Measurements from ENCODE around the gene PMS2. TPM values are rescaled to one million over a fixed set of nuclear protein-coding genes. Genes with fewer than 3 reads are reported as not detected.

The PMS2 gene
- total and polyA plus RNA-seq, 10 donors = 4.7 to 20.0 (median 14.2) TPM

DNA sequence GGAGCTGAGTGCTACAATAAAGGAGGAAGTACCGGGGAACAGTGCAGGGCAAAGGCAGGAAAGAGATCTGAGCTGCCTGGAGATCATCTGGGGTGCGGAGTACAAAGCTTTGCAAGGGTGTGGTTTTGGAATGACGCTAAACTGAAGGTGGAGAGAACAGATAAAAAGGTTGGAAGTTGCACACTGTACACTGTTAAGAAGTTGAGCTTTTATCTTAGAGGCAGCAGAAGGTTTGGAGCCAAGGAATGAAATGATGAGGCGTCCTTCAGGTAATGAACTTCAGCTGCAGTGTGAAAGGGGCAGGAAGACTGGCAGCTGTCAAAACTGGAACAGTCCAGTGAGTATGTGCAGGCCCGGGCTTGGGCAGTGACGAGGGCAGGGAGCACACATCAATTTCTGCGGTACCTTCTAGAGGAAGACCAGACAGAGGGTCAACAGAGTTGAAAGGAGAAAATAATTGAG, 15.2 kb upstream of the PMS2 start:
- H3K36me3 ChIP-seq = peaks cover 4 to 100% (median 83%) of the 10 kb centered on the region in 6 donors
- intact Hi-C loops (cut with DNase I; ENCODE audit: low total_unique reads) = no loop called here
- H3K4me1 ChIP-seq = peaks cover 15 to 38% (median 21%) of the 10 kb centered on the region in 6 donors
- 69 to 90% (median 84%) methylated on average over 7 of the region's 7 CpGs for WGBS, 5 donors
- no peak for DNase-seq
- TF ChIP-seq POLR2A (IDR thresholded peaks at IDR 0.05) (no peak), POLR2AphosphoS5 (IDR thresholded peaks at IDR 0.05) (no peak)
- H3K4me3 ChIP-seq = no peak overlapping the region
- no peaks in the 10 kb centered on the region for H3K27me3 ChIP-seq (replicated peaks in 1 of 7)
- H3K9me3 ChIP-seq = no peaks in the 10 kb centered on the region
- H3K27ac ChIP-seq = peak overlapping the region in 2 of 8 donors; percentile 30 to 93

DNA sequence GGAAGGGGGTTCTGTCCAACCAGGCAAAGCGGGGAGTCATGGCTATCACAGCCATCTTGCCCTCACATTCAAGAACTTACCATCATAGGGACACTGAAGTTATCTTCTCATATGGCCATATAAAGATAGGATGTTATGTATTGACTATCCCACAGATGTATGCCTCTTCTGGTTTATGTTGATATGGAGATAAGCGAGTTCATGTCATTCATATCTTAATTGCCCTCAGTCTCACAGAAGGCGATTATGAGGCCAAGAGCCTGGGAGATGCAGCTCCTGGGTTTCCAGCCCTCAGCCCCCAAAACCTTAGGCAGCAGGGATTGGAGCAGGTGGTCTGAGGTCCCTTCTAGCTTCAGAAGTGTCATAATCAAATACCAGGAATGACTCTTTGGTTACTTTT, 13.9 kb upstream of the PMS2 start:
- Histone ChIP-seq H3K27me3 (replicated peaks in 1 of 7) (no peaks in the 10 kb centered on the region), H3K36me3 (peaks cover 5 to 100% (median 84%) of the 10 kb centered on the region in 6 donors), H3K9me3 (no peaks in the 10 kb centered on the region), H3K4me3 (no peak overlapping the region), H3K4me1 (peaks cover 15 to 31% (median 21%) of the 10 kb centered on the region in 6 donors), H3K27ac (no peak overlapping the region)
- TF ChIP-seq POLR2A (IDR thresholded peaks at IDR 0.05) (no peak), POLR2AphosphoS5 (IDR thresholded peaks at IDR 0.05) (no peak)
- TF ChIP-seq, protein P1, sequence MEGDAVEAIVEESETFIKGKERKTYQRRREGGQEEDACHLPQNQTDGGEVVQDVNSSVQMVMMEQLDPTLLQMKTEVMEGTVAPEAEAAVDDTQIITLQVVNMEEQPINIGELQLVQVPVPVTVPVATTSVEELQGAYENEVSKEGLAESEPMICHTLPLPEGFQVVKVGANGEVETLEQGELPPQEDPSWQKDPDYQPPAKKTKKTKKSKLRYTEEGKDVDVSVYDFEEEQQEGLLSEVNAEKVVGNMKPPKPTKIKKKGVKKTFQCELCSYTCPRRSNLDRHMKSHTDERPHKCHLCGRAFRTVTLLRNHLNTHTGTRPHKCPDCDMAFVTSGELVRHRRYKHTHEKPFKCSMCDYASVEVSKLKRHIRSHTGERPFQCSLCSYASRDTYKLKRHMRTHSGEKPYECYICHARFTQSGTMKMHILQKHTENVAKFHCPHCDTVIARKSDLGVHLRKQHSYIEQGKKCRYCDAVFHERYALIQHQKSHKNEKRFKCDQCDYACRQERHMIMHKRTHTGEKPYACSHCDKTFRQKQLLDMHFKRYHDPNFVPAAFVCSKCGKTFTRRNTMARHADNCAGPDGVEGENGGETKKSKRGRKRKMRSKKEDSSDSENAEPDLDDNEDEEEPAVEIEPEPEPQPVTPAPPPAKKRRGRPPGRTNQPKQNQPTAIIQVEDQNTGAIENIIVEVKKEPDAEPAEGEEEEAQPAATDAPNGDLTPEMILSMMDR (IDR thresholded peaks at IDR 0.05 in 8 of 11, conservative IDR thresholded peaks at IDR 0.05 in 3 of 11) = no peak
- DNase-seq = no peak
- 93 to 99% (median 96%) methylated on average over 3 of the region's 3 CpGs for WGBS, 5 donors
- intact Hi-C loops (cut with DNase I; ENCODE audit: low total_unique reads) = no loop called here

DNA sequence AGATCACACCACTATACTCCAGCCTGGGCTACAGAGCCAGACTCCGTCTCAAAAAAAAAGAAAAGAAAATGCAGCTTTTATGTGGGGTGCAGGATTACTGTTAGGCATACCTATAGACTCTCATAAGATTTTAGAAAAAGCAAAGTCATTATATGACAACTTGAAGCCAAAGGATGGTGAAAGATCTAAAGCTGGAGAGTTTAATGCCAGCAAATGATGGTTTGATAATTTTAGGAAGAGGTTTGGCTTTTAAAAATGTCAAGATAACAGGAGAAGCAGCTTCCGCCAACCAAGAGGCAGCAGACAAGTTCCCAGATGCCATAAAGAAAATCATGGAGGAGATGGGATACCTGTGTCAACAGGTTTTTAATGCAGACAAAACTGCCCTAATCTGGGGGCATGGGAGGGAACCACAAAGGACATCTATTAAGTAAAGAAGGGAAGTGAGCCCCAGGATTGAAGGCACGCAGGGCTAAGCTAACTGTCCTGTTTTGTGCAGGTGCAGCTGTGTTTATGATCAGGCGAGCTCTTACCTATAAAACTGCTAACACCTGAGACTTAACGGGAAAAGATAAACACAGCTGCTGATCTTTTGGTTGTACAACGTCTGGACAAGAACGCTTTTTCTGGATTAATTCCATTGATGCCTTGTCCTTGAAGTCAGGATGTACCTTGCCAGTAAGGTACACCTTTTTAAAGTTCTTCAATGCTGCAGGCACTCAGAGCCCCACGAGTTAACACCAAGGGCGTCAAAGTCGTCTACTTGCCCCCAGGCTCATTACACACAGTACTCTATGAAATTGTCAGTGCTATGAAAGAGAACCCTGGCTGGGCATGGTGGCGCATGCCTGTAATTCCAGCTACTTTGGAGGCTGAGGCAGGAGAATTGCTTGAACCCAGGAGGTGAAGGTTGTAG, 11.8 kb upstream of the PMS2 start:
- Histone ChIP-seq H3K27me3 (replicated peaks in 1 of 7) (no peaks in the 10 kb centered on the region), H3K36me3 (peaks cover 5 to 100% (median 91%) of the 10 kb centered on the region in 6 donors), H3K9me3 (no peaks in the 10 kb centered on the region), H3K4me1 (peaks cover 0 to 11% (median 3%) of the 10 kb centered on the region in 6 donors), H3K4me3 (no peak overlapping the region), H3K27ac (no peak overlapping the region)
- intact Hi-C loops (cut with DNase I; ENCODE audit: low total_unique reads) = no loop called here
- no peak for DNase-seq
- TF ChIP-seq POLR2AphosphoS5 (IDR thresholded peaks at IDR 0.05) (no peak), POLR2A (IDR thresholded peaks at IDR 0.05) (no peak)
- TF ChIP-seq, protein P1 (IDR thresholded peaks at IDR 0.05 in 8 of 11, conservative IDR thresholded peaks at IDR 0.05 in 3 of 11) = no peak
- WGBS, 5 donors = 90 to 97% (median 93%) methylated on average over 11 of the region's 11 CpGs

DNA sequence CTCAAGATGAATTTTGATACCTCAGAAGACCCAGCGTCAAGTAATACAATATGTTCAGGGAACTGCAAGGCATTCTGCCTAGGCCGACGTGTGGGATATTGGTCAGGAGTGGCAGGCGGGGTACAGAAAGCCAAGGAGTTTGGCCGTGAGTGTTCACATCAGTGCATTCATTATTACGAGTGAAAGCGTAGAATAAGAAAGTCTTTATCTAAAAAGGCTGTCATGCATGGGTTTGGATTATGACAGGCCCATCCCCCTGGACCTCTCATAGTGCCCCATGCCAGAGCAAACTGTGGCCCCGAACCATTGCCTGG, 7.8 kb upstream of the PMS2 start:
- TF ChIP-seq, protein P1 (IDR thresholded peaks at IDR 0.05 in 8 of 11, conservative IDR thresholded peaks at IDR 0.05 in 3 of 11) = no peak
- TF ChIP-seq POLR2AphosphoS5 (IDR thresholded peaks at IDR 0.05) (no peak), POLR2A (IDR thresholded peaks at IDR 0.05) (no peak)
- Histone ChIP-seq H3K27me3 (replicated peaks in 1 of 7) (no peaks in the 10 kb centered on the region), H3K4me3 (no peak overlapping the region), H3K9me3 (no peaks in the 10 kb centered on the region), H3K4me1 (peaks cover 0 to 11% (median 0%) of the 10 kb centered on the region in 6 donors), H3K27ac (peak overlapping the region in 1 of 8 donors; percentile 21), H3K36me3 (peaks cover 2 to 87% (median 59%) of the 10 kb centered on the region in 6 donors)
- DNase-seq = no peak
- WGBS, 5 donors = 92 to 98% (median 95%) methylated on average over 8 of the region's 8 CpGs
- intact Hi-C loops (cut with DNase I; ENCODE audit: low total_unique reads) = no loop called here
